LNCaP clone FGC (cell line): ENCODE results near the gene DPY30.

Experiments
- DNase-seq: peaks from one replicate; pipeline ENCODE4 v3.0.0-alpha.2; 2011; ENCODE audit warnings: low read depth
- H3K4me3 ChIP-seq: 2 replicates; pipeline ENCODE4 v1.5.1; 2011; ENCODE audit warnings: mild to moderate bottlenecking, low read depth, low read length, control low read depth
- TF ChIP-seq, protein P1 (sequence below): IDR thresholded peaks from 2 replicates; pipeline ENCODE4 v1.5.1; 2012; ENCODE audit warnings: mild to moderate bottlenecking; ENCODE audit not compliant: control insufficient read depth, insufficient read depth; ENCODE audit errors: extremely low read depth

Gene DPY30

DNA sequence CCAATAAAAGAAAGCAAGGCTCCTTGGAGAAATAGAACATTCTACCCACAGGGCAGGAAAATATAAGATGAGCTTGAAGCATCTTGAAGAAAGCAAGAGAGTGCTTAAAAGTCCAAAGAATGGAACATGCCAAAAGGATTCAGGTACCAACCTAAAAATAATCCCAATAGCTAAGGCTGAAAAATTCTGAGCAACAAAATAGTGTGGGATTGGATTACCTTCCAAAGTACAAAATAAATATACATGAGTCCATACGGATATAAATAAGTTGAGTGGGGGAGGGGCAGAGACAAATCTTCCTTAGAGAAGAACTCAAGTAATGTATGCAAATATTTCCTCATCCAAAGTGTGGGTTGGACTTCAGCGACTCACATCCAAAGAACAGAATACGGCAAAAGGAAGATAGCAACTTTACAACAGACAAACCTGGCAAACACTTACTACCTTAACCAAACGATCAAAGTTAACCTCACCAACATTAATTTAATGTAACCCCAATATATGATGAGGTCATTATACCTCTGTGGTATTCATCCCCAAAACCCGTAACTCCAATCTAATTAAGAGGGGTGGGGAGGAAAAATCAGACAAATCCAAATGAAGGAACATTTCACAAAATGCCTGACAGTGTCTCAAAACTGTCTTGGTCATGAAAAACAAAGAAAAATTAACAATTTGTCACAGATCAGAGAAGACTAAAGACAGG is 55.7 kb downstream of the DPY30 start:
- DNase-seq, result no peak
- H3K4me3 ChIP-seq, result no peak overlapping the region
- TF ChIP-seq, protein P1, sequence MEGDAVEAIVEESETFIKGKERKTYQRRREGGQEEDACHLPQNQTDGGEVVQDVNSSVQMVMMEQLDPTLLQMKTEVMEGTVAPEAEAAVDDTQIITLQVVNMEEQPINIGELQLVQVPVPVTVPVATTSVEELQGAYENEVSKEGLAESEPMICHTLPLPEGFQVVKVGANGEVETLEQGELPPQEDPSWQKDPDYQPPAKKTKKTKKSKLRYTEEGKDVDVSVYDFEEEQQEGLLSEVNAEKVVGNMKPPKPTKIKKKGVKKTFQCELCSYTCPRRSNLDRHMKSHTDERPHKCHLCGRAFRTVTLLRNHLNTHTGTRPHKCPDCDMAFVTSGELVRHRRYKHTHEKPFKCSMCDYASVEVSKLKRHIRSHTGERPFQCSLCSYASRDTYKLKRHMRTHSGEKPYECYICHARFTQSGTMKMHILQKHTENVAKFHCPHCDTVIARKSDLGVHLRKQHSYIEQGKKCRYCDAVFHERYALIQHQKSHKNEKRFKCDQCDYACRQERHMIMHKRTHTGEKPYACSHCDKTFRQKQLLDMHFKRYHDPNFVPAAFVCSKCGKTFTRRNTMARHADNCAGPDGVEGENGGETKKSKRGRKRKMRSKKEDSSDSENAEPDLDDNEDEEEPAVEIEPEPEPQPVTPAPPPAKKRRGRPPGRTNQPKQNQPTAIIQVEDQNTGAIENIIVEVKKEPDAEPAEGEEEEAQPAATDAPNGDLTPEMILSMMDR, result no peak

DNA sequence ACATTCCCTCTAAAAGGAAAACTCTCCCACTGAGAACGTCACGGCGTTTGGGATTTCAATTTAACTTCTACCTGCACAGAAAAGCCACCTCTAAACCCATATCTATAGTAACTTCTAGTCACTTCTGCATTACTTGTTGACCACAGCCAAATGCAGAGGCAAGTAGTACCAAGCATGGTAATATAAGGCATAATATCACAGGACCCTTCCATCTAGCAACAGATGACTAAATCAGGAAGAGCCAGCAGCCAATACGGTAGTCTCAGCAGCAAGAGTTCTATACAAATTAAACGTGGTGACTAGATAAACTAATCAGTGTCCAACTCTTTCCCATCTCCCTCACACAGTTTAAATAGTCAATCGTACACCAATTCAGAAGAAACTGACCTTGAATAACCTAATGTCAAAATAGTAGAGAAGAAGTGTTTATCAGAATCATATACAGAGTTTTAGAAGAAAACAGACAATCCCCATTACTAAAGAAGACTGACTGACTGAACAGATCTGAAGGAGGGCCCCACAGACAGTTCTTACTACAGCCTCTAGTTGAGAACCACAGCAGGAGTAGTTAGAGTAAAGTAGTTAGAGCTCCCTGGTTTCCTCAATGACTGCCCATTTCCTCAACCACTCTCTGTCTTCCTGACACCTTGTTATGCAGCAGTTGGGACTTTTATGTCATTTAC is 58.8 kb downstream of the DPY30 start:
- no peak overlapping the region for H3K4me3 ChIP-seq
- TF ChIP-seq, protein P1, result no peak
- peak; percentile 17 for DNase-seq

GRCh38 chr2:31979956-31980355 is 59.6 kb downstream of the DPY30 start:
- no peak for DNase-seq
- TF ChIP-seq, protein P1, result no peak
- H3K4me3 ChIP-seq, result no peak overlapping the region

GRCh38 chr2:31979018-31979417 is 60.6 kb downstream of the DPY30 start:
- H3K4me3 ChIP-seq, result no peak overlapping the region
- DNase-seq, result no peak
- TF ChIP-seq, protein P1, result no peak

- TF ChIP-seq, protein P1, result no peak
- DNase-seq, result no peak
- no peak overlapping the region for H3K4me3 ChIP-seq
Observed at GRCh38 chr2:31978436-31978835, 61.2 kb downstream of the DPY30 start.
